Activated CD4-positive, alpha-beta T cell treated with anti-CD3 and anti-CD28 coated beads for 36 hours (primary cell): ENCODE results near the gene RIMBP3B. TPM values are rescaled to one million over a fixed set of nuclear protein-coding genes. Genes with fewer than 3 reads are reported as not detected.
"Not testable (repeated sequence)": the region's sequence is repeated elsewhere in the genome, so short reads cannot be mapped to it uniquely, and the experiment has no call there.

Experiments used
- ATAC-seq: fragments of 200-7000 bp; cut with Tn5 transposase; one replicate; pipeline ENCODE4 v1.10.0; 2021; ENCODE audit warnings: mild to moderate bottlenecking, moderate library complexity
- CTCF ChIA-PET: fragments of 350-600 bp; sonication (Branson Sonifier 250); formaldehyde crosslinking; loops from one replicate; lab custom pipeline; 2021; ENCODE audit warnings: antibody characterized with exemption; lab: Charles Lee
- POLR2A ChIA-PET: fragments of 350-600 bp; sonication (Branson Sonifier 250); formaldehyde crosslinking; loops from one replicate; lab custom pipeline; 2021; ENCODE audit warnings: antibody characterized with exemption, inconsistent platforms; lab: Charles Lee
- DNase-seq: peaks from one replicate; pipeline ENCODE4 v3.0.0-alpha.2; 2020
- H3K27ac Mint-ChIP-seq: one replicate; pipeline ENCODE4 v1.8.0; 2021; ENCODE audit warnings: mixed read lengths
- H3K27me3 Mint-ChIP-seq: one replicate; pipeline ENCODE4 v1.8.0; 2021; ENCODE audit warnings: mixed read lengths
- H3K36me3 Mint-ChIP-seq: one replicate; pipeline ENCODE4 v1.8.0; 2021; ENCODE audit warnings: low read depth, mixed read lengths
- H3K4me1 Mint-ChIP-seq: one replicate; pipeline ENCODE4 v1.8.0; 2021; ENCODE audit warnings: mixed read lengths
- H3K4me3 Mint-ChIP-seq: one replicate; pipeline ENCODE4 v1.8.0; 2021; ENCODE audit warnings: mild to moderate bottlenecking, moderate library complexity, mixed read lengths
- H3K9me3 Mint-ChIP-seq: one replicate; pipeline ENCODE4 v1.8.0; 2021; ENCODE audit warnings: low read depth, mixed read lengths
- intact Hi-C, 2 experiments: fragments of 100-400 bp; cut with DNase I in 1 of 2; cut with micrococcal nuclease in 1 of 2; formaldehyde crosslinking; loops; one replicate each; pipeline versions ENCODE4 v1.14.2 to v1.15.1; 2022 to 2024; cut with DNase I, micrococcal nuclease
- total RNA-seq, 2 experiments: library from RNA; stranded (reverse); gene quantifications; one replicate each; pipeline ENCODE4 v1.2.3, GENCODE V29; 2021

Gene RIMBP3B
- total RNA-seq, 2 experiments from 2014 or later: 0.35 to 0.41 TPM

DNA sequence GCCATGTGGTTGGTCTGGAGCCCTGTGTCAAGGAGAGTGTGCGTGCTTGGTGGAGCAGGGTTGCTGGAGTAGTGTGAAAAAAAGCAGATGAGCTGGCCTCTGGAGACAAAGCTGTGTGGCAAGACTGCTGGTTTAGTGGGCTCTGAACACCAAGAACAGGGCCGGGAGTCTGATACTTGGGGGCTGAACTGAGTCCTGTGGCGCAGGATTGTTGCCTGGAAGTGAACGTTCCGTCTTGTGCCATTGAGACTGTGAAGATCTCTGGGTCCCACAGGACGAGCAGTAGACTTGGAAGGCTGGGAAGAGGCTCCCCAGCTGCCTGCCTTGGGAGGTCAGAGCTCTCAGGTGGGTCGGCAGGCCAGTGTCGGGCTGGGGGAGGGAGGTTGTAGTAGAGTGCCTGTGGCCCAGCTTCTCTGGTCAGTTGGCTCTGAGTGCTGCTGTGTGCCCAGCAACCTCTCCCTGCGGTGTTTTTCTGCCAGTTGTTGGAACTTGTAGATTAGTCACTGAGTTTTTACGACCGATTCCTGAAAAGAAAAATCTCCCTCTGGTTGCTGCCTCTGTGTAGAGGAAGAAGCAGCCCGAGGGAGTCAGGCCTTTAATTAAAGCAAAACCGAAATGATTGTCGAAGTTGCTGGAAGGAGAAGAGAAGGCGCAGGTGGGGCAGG lies 35.6 kb downstream of the RIMBP3B start:
- H3K9me3 Mint-ChIP-seq, H3K36me3 Mint-ChIP-seq, ATAC-seq, H3K27ac Mint-ChIP-seq, H3K4me1 Mint-ChIP-seq, intact Hi-C loops, POLR2A ChIA-PET, H3K27me3 Mint-ChIP-seq, H3K4me3 Mint-ChIP-seq, CTCF ChIA-PET: not testable (repeated sequence)
- peak; percentile 5 for DNase-seq

DNA sequence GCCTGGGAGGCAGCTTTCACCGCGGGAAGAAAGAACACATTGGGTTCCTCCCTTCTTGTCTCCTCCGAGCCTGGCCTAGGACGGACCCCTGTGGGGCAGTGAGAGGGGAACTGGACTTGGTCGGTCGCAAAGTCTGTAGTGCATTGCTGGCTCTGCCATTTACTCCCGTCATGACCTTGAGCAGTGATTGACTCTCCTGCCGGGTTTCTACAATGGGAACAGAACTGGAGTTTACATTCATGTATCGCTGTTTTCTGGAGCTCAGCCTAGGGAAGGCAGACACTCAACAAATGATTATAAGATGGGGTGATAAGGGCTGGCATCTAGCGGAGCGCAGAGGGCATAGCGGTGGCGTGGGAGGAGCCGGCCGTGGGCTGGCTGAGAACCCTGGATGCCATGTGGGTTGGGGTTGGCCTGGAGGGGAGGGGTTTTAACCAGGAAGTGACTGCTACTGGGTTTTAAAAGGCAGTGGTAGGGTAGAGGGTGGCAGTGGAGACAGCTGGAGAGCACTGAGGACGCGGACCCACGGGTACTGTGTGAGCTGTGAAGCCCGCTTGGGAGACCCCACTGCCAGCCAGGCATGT lies 36.7 kb downstream of the RIMBP3B start:
- H3K4me1 Mint-ChIP-seq, H3K36me3 Mint-ChIP-seq, H3K9me3 Mint-ChIP-seq, H3K4me3 Mint-ChIP-seq, H3K27ac Mint-ChIP-seq, CTCF ChIA-PET, POLR2A ChIA-PET, H3K27me3 Mint-ChIP-seq, intact Hi-C loops: not testable (repeated sequence)
- ATAC-seq (peak; percentile 68), DNase-seq (peak; percentile 9)

DNA sequence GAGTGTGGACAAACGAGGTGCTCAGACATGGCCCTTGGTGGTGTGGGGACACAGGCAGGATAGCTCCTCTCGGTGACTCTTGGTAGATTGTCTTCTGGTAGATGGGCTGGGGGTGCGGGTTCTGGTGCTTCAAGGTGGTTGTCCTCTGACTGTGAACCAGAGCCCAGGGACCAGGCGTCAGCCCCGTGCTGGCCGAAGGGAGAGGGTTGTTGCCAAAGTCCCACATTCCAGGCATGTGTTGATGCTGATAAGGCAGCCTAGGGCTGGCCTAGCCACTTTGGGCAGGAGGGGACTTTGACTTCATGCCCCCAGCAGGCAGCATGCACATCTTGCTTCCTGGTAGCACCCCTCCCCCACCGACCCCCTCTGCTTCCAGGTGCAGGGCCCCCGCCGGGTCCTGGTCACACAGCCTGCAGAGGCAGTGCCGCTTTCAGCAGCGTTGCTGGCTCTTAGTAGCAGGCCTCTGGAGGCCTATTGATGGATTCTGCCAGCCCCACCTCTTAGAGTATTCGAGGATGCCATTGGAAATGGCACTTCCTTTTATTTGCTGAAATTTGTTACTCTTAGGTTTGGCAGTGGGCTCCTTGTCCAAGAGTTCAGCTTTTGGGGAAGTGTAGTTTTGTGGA lies 40.6 kb downstream of the RIMBP3B start:
- H3K4me3 Mint-ChIP-seq, POLR2A ChIA-PET, H3K9me3 Mint-ChIP-seq, H3K27me3 Mint-ChIP-seq, intact Hi-C loops, H3K4me1 Mint-ChIP-seq, H3K36me3 Mint-ChIP-seq, DNase-seq, CTCF ChIA-PET, ATAC-seq, H3K27ac Mint-ChIP-seq: not testable (repeated sequence)

DNA sequence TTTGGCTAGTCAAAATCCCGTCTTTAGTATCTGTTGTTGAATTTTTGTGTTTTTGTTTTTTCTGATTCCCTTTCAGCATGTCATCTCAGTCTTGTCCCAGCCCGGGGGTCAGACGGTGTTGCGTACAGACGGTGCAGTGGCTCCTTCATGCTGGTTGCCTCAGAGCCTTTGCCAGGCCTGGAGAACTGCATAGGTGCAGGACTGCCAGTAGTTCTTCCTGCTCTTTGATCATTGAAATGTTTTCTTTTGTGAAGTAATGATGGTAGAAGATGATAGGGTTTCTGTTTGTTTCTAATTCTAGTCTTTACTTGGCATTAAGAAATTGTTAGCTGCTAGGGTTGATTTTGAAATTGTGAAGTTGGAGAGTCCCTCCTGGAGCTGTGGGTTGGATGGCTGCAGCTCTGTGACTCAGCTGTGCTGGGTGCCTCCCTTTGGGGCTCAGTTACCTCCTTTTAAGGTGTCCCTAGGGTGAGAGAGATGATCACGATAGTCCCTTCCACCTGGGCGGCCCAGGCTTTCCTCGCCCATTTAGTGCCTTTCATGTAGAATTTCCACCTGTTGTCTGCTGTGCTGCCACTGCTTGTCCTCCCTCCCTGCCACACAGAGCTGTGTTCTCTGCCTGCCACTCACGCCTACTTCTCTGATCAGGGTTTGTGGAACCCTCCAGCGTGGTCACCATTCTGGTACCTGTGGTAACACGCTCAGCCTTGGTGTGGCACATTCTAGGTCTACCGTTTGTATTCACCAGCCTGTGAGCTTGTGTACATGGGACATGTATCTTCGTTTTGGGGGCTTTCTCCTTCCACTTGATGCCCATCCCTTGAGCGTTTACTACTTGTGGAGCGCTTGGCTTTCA lies 51.1 kb downstream of the RIMBP3B start:
- POLR2A ChIA-PET, CTCF ChIA-PET, H3K4me3 Mint-ChIP-seq, H3K27ac Mint-ChIP-seq, H3K4me1 Mint-ChIP-seq, intact Hi-C loops, H3K36me3 Mint-ChIP-seq, H3K27me3 Mint-ChIP-seq, H3K9me3 Mint-ChIP-seq, DNase-seq: not testable (repeated sequence)
- ATAC-seq: peak; percentile 98

- H3K4me3 Mint-ChIP-seq, ATAC-seq, H3K9me3 Mint-ChIP-seq, H3K4me1 Mint-ChIP-seq, H3K27ac Mint-ChIP-seq, CTCF ChIA-PET, intact Hi-C loops, DNase-seq, H3K36me3 Mint-ChIP-seq, H3K27me3 Mint-ChIP-seq, POLR2A ChIA-PET: not testable (repeated sequence)
These were observed 52.7 kb downstream of the RIMBP3B start for GRCh38 chr22:21435998-21436810.

GRCh38 chr22:21438013-21438412 lies 54.5 kb downstream of the RIMBP3B start:
- H3K27me3 Mint-ChIP-seq, ATAC-seq, H3K36me3 Mint-ChIP-seq, H3K9me3 Mint-ChIP-seq, CTCF ChIA-PET, H3K4me1 Mint-ChIP-seq, intact Hi-C loops, POLR2A ChIA-PET, H3K27ac Mint-ChIP-seq, H3K4me3 Mint-ChIP-seq: not testable (repeated sequence)
- DNase-seq: peak; percentile 4

Other genes starting within 250 kb of the RIMBP3B start
- gene HIC2, start 33.6 kb downstream of the RIMBP3B start, total RNA-seq: 1 to 10 TPM; 4.1 to 4.2 TPM
- 1 to 10 TPM; 1.0 to 1.1 TPM for gene TMEM191C, start 83.6 kb downstream of the RIMBP3B start, total RNA-seq
- gene RIMBP3C, start 167.7 kb downstream of the RIMBP3B start, total RNA-seq: under 1 TPM; 0.18 to 0.33 TPM
- 10 to 100 TPM; 57.3 to 75.5 TPM for gene UBE2L3, start 184.0 kb downstream of the RIMBP3B start, total RNA-seq
- 10 to 100 TPM; 43.4 to 54.0 TPM for gene YDJC, start 246.3 kb downstream of the RIMBP3B start, total RNA-seq
- under 1 TPM; 0.23 to 0.33 TPM for gene CCDC116, start 249.0 kb downstream of the RIMBP3B start, total RNA-seq